NCI-H2081 treated with DMSO at 0.1 percent for 48 hours (cell line): ENCODE data around the gene BCOR.

Experiments
- DNase-seq: peaks from one replicate; lab custom pipeline; 2025; lab: John Stamatoyannopoulos, UW

The BCOR gene

DNA sequence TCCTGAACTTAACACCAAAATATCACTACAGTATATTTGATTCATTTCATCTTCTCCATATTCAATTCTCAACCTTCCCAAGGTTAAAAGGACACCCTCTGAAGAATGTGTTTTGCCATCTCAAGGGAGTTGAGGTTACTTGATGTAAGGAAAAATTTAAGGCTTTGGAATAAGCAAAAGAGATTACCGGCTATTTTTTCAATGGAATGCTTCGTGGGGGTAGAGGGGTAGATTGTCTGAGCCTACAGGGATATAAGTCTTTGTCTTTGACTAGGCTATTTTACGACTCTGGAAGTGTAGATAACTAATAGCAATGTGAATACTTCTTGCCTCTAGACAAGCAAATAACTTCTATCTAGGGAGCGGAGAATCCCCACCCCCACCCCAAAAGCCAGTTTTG lies 78.2 kb downstream of the BCOR start:
- no peak for DNase-seq

- DNase-seq, result no peak
These were observed 79.7 kb downstream of the BCOR start for GRCh38 chrX:40018041-40018440.

DNA sequence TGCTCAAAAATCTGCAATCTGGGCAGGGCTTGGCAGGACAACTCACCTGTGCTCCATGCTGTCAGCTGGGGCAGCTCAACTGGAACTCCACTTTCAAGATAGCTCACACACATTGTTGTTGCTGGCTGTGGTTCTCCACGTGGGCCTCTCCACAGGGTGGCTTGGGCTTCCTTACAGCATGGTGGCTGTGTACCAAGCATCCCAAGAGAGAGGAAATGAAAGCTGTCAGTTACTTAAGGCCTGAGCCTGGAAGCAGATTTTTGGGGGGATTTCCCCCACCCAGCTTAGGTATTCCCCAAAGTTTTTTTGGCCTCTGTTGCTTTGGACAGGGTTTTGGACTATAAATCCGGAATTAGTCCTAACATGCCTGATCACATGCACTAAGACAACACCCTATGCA lies 81.0 kb downstream of the BCOR start:
- DNase-seq, result no peak

DNA sequence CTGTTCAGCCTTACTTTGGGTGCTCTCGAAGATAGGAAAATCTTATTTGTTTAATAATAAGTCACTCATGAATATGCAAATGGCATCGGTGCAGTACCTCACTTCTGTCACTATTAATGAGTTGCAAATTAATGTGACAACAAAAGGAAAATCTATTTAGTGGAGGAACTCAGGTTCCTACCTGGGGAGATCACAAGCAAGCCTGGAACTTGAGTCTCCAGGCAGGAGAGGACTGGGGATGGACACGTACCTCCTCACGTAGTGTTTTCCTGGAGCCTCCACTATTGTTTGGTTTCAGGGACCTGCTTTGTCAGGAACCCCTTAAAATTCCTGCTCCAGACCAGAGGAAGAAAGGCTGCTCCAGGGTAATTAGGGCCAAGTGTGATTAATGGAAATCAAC lies 82.1 kb downstream of the BCOR start:
- DNase-seq, result no peak

GRCh38 chrX:40013266-40014195 lies 84.2 kb downstream of the BCOR start:
- peak; percentile 31 for DNase-seq

GRCh38 chrX:40012868-40013265 lies 84.9 kb downstream of the BCOR start:
- DNase-seq, result no peak

GRCh38 chrX:40012039-40012867 lies 85.5 kb downstream of the BCOR start:
- no peak for DNase-seq

GRCh38 chrX:40011322-40012038 lies 86.3 kb downstream of the BCOR start:
- DNase-seq, result no peak

DNA sequence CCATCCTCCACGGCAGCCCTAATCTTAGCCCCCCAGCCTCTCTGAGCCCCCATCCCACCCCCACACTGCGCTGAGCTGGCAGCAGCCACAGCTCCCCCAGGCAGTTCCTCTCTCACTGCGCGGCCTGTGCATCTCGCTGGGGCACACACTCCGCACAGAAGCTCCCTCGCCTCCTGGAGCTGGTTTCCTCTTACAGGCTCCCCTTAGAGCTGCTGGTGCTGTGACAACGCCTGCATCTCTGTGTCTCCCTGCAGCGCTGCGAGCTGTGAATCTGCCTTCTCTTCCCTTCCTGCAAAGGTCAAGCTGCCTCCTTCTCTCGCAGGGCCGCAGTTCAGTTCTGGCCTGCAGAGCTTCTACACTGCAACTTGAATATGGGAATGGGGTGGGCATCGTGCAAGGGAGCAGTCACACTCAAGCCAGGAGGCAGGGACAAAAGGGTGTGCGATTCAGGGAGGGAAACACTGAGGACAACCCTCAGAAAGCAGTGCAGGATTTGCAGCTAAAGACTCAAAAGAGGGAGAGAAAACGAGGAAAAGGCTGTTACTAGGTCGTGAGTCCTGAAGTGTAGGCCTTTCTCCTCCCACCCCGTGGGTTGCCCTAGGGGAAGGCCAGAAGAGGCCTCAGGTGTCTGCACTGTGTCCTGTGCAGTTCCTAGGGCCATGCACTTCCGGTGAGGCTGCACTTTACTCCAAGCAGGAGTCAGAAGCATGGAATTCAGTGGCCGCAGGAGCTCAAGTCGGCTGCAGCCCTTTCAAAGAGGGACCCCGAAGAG lies 87.0 kb downstream of the BCOR start:
- no peak for DNase-seq

DNA sequence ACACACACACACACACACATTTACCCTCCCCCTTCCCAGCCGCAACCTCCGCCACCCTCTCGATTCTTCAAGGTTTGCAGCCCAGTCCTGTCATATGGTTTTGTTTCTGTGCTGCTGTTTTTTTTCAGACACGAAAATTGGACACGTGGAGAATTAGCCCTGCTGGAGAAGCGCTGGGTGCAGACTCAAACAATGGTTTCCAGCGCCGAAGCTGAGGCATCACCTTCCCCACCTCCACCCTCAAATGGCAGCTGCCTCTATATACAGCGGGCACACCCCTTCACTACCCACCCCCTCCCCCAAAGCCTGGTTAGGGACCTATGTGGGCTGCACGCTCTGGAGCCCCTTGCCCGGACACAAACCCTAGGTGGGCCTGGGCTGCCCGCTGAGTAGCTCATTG lies 87.9 kb downstream of the BCOR start:
- no peak for DNase-seq

GRCh38 chrX:40009462-40009851 lies 88.3 kb downstream of the BCOR start:
- no peak for DNase-seq

DNA sequence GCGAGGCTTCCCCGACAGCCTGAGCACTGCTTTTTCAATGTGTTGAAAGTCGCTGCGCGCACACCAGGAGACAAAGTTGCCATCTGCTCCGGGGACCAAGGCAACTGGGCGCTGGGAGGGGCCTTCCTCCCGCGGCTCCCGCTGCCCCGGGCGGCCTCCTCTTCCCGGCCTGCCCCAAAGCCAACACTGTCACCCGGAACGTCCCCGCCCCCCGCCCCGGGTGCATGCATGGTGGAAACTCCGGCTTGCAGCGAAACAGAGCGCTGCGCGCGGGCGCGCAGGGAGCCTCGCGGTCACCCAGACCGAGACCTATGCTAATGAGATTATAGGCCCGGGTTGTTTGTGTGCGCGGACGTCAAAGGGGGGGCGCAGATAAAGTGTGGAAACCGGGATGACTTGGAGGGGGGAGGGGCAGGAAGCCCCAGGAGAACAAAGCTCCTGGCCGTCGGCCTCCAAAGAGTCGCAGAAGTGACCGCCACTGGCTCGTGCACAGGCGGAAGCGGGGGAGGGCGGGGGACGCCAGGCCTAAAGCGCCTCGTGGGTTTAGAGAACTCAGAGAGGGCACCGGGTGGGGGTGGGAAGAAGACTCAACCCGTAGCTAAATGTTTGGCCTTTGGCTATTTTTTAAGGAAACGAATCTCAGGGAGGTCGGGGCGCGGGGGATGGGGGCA lies 88.8 kb downstream of the BCOR start:
- peak; percentile 25 for DNase-seq

- DNase-seq, result no peak
These were observed 89.7 kb downstream of the BCOR start for GRCh38 chrX:40007756-40008705.

- DNase-seq, result no peak
These were observed 90.5 kb downstream of the BCOR start for GRCh38 chrX:40007131-40007755.

DNA sequence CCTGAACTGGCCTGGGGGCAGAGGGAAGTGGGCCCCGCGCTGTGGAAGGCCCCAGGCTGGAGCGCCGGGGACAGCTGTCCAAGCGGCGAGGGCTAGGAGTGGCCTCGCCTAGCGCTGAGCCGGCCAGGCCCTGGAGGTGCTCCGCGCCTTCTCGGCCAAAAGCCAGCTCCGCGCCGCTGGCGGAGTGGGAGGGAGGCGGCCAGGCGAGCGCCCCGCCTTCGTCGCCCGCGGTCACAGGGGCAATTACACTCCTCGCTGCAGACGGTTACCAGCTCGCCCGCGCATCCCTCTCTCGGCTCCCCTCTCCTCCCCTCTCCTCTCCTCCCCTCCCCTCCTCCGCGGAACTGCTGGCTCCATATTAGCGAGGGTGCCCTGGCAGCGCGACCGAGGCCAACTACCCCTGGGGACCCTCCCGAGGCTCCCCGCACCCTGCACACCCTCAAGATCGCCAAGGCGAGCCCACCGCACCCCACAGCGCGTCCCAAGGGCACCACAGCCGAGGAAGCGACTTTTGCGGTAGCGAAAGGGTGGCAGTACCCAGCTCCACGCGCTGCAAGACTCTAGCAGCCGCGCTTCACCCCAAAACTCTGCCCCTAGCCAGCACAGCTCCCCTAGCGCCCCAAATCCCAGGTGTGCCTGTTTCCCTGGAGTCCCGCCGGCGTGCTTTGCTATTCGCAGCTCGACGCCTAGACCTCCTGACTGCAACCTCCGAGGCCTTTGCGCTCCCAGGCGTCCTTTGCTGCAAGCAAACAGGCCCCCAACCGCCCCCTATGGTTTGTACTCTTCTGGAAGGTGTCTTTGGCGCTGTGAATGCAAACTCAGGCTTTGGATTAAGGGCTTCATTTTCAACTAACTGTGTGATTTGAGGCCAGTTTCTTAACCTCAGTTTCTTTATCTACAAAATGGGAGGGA lies 91.4 kb downstream of the BCOR start:
- no peak for DNase-seq

DNA sequence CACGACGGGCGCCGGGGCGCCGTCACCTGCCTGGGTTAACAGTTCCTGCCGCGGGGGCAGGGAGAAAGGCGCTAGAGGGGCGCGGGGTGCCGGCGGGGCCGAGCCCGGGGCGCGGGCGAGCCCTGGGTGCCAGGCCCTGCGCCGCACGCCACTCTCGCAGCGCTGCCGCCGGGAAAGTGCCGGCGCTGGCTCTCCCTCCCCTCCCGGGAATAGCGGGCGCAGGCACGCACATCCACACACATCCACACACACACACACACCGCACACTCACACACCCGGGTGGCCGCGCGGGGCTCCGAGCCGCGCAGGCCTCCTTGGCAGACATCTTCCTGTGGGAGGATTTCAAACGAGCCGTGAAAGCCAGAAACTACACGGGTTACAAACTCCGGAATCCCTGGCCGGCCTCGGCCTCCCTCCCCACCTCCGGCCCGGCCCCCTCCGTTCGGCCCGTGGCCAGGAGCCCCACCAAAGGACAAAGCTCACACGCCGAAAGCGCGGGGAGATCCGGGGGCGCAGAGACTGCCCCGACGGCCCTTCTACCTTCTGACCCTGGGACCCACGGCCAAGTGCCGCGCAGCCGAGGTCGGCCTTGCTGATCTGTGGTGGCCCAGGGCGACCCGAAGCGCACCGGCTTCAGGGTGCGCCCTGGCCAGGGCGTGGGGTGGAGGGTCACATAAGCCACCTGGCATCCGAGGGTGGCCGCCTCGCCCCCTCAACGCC lies 92.3 kb downstream of the BCOR start:
- DNase-seq, result no peak

GRCh38 chrX:40004921-40005291 lies 92.9 kb downstream of the BCOR start:
- no peak for DNase-seq

- DNase-seq, result no peak
These were observed 93.6 kb downstream of the BCOR start for GRCh38 chrX:40004246-40004535.
